HG03575 (cell line): Measurements from ENCODE around the gene KRI1.

Source experiments
- ATAC-seq: cut with Tn5 transposase; IDR thresholded peaks from one replicate; pipeline ENCODE4 v1.9.1; 2021; ENCODE audit not compliant: unreplicated experiment, insufficient number of reproducible peaks, low FRiP score; ENCODE audit errors: extremely low read depth

KRI1 gene

DNA sequence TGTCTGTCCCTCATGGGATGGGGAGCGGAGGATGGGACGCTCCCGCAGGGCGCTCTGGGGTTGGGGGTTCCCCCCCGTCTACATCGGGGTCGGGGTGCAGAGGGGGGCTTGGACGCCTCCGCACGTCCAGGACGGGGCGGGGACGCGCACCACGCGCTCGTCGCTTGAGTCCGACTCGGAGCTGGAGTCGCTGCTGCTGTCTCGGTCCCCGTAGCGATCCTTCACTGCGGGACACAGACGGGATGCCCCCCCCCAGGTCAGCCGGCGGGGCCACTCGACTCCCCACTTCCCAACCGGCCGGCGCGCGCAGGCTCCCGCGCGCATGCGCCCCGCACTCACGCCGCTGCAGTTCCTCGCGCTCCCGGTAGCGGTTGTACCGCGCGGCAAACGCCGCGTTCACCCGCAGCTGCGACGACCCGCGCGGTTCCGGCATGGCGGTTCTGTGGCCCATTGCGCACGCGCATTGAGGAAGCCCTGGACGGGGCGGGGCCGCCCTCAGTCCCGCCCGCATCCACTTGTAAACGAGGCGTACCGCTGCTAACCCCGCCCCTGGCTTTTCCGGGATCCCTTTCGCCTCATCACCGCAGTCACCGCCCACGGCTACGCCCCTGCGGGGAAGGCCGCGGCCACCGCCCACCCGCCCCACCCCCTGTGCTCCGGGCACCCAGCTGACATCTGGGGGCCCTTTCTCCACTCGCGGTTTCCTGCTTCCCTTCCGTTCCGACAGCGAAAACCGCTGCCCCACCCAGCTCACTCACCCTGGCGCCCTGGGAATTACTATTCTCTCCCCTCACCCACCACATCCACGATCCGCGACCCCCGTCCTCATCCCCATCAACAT, at the start of gene KRI1:
TSS of gene KRI1 (minus strand) at position 444 of the 841 bp plus-strand sequence. CDS start at position 433, 11 bp downstream.
- ATAC-seq, result no peak

DNA sequence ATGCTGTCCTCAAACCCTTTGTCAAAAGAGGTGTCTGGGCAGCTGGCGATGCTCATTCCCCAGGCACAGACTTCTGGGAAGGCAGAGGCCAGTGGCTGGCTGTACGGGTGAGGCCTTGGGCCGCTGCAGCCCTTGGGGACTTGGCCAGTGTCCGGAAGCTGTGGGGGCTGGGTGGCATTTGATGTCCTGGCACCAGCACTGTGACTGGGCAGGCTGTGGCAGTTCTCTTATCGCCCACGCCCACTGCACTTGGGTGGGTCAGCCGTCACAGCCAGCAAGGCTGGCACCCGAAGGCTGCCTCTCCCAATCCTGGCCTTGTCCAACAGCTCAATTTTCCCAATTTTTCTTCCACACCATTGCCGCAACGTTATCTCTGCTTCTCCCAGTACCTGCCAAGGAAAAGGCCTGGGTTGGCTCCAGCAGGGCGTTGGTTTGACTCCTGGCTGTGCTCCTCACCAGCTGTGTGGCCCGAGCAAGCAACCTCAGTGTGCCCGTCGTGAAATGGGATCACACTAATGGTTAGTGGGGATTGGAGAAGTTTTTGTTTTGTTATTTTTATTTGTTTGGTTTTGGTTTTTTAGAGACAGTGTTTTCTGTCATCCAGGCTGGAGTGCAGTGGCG, 46.8 kb upstream of the KRI1 start:
- no peak for ATAC-seq

DNA sequence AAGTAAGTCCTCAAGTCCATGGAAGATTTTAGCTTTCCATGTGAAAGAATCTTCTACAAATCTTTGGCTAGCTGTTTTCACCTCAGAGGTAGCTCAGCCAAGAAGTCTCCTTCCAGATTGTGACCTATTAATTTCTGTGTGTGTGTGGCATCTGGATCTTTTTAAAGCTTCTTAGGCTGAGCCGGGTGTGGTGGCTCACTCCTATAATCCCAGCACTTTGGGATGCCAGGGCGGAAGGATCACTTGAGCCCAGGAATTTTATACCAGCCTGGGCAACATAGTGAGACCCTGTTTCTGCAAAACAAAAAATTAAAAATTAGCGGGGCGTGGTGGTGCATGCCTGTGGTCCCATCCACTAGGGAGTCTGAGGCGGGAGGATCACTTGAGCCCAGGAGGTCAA, 46.1 kb upstream of the KRI1 start:
- no peak for ATAC-seq

DNA sequence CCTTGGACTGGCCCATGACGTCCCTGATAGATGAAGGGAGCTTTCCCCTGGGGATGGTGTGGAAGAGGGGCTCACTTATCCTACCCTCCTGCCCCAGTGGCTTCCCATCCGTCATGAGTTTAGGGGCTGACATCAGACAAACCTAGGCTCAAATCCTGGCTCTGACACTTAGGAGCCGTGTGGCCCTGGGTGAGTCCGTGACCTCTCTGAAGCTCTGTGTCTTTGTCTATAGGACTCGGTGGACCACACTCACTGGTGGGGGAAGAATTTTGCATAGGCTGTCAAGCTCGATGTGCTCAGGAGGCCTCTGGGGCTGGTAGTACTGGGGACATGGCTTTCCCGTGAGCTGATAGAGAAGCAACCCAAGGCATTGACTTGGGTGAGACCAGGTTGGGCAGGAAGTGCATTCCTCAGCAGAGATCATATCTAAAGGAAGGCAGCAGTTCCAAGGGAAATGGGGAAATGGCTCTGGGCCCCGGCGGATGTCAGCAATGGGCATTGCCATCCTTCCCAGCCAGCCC, 38.7 kb upstream of the KRI1 start:
- ATAC-seq, result no peak

DNA sequence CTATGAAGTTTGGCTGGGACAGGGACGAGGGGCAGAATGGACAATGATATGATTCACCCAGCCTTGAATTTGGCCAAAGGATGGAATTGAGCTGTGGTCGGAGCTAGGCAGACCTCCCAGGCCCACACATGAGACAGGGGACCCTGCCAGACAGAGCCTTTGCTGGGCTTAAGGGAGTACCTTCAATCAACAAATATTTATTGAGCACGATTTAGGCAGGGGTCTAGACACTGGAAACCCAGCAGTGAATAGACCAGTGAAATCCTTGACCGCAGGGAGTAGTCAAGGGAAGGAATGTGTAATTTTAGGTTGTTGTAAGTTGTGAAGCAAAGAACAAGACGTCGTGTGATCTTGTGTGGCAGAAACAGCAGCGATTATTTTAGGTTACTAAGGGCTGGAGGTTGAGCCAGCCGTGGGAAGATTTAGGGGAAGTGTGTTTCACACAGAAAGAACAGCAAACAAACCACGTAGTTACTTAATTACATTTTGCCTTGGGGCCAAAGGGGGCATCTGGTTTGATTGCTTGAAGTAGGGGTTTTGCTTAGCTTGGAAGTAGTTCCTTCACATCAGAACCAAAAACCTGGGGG, 38.2 kb upstream of the KRI1 start:
- ATAC-seq, result no peak

DNA sequence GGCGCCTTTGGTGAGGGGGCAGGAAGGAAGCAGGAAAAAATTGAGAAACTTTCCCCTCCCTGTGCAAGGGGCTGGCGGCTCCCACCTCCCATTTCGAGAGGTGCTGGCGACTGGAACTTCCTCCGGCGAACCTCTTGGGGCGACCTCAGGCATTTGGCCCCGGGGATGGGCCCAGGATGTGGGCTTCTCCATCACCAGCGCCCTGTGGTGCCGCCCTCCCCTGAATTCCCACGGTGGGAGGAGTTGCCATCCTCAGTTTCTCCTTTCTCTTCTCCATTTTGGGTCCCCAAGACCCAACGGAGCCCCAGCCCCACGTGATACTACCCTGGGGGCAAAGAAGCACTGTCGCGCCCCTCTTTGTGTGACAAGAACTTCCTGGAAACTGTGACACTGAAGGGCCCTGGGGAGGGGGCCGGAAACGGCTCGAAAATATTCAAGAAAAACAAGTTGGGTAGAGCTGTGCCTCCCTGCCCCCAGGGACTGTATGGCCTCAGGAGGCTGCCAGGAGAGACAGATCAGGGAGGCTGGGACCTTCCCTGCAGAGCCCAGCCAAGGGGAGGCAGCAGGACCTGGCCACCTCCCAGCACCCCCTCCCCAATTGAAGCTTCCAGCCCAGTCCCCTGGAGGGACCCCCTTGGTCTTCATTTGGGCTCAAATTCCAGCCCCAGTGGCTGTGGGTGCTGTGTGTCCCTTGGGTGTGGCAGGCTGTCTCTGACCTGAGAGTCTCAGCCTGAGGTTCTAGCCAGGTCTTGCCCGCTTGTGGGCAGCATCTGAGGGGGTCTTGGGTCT, 37.5 kb upstream of the KRI1 start:
- no peak for ATAC-seq

DNA sequence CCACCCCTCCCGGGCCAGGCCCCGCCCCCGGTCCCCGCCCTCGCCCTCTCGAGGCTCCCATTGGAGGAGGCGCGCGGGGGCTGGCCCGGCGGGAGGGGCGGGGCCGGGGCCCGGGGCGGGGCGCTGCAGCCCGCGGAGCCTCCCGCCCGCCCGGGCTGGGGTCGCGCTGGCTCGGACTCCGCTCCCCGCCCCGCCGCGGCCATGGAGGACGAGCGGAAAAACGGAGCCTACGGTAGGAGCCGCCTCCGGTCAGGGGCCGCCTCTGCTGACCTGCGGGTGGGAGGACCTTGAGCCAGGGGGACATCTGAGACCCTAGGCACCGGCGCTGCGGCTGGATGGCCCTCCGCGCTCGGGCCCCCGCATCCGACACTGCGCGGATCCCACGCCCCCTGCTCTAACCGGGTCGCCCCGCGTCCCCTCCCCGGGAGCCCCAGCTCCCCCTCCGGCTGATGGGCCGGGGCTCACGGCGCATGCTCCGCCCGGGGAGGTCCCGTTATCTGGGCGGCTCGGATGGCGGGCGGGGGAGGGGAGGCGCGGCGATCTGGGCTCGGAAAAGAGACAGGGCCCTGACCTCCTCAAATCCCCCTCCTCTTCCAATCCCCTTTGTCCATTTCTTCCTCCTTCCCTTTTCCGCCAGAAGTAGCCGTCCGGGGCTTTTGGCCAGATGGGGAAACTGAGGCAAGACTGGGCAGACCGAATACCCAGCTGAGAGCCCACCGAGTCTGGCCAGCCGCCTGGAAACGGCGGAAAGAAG, 36.7 kb upstream of the KRI1 start:
- no peak for ATAC-seq

DNA sequence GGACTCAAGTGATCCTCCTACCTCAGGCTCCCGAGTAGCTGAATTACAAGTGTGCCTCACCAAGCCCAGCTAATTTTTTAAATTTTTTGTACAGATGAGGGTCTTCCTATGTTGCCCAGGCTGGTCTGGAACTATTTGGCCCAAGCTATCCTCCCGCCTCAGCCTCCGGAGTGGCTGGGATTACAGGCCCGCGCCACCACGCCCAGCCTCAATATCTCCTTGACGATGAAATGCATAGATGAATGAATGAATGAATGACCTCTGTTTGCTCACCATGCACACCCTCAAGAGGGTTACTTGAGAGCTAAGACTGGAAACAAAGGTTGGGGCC, 36.2 kb upstream of the KRI1 start:
- ATAC-seq, result no peak

DNA sequence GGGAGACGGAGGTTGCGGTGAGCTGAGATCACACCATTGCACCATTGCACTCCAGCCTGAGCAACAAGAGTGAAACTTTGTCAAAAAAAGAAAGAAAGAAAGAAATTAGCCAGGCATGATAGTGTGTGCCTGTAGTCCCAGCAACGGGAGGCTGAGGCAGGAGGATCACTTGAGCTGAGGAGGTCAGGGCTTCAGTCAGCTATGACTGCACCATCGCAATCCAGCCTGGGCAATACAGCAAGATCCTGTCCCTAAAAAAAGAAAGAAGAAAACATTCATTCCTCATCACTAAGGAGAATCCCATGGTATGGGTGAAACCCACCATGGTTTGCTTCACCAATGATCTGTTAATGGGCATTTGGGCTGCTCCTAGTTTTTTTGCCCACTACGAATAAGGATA, 34.3 kb upstream of the KRI1 start:
- no peak for ATAC-seq

DNA sequence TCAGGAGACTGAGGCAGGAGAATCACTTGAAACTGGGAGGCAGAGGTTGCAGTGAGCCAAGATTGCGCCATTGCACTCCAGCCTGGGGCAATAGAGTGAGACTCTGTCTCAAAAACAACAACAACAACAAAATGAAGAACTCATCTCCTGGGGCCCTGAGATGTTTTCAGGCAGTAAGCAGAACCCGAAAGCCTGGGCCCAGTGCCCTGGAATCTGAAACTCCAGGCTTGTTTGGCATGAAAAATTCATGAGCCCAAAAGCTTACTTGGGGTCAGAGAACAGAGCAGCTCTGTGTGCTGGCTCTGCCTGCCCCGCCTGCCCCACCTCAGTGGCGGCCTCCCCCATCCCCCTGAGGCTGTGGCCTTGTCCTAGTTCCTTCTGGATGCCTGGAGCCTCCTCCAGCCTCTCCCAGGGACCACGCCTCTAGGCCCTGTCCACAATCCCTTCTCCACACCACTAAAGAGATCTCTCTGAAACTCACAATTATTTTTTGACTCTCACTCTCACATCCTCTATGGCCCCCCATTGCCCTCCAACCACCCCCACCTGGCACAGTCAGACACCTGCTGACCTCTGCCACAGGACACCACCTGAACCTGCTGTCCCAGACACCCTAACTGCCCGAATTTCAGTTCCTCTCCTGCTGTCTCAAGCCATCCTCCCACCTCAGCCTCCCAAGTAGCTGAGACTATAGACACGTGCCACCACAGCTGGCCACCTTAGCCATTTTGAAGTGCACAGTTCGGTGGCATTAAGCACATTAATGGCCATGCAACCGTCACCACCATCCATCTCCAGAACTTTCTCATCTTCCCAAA, 28.2 kb upstream of the KRI1 start:
- ATAC-seq, result no peak

DNA sequence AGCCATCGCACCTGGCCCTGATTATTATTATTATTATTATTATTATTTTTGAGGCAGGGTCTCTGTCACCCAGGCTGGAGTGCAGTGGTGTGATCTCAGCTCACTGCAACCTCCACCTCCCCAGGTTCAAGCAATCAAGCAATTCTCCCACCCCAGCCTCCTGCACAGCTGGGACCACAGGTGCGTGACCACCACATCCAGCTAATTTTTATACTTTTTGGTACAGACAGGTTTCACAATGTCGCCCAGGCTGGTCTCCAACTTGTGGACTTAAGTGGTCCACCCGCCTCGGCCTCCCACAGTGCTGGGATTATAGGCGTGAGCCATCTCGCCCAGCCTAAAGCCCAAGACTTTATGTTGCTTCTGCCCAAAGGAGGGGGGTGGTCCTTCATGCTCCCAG, 27.3 kb upstream of the KRI1 start:
- no peak for ATAC-seq

DNA sequence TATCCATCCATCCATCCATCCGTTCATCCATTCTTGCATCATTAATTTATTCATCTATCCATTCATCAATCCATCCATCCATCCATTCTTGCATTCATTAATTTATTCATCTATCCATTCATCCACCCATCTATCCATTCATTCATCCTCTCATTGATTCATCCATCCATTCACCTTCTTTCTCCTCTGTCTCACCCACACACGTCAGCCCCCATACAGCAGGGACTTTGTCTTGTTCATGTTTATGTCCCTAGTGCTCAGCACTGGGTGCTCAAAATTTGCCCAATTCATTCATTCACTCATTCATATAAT, 22.0 kb upstream of the KRI1 start:
- no peak for ATAC-seq

DNA sequence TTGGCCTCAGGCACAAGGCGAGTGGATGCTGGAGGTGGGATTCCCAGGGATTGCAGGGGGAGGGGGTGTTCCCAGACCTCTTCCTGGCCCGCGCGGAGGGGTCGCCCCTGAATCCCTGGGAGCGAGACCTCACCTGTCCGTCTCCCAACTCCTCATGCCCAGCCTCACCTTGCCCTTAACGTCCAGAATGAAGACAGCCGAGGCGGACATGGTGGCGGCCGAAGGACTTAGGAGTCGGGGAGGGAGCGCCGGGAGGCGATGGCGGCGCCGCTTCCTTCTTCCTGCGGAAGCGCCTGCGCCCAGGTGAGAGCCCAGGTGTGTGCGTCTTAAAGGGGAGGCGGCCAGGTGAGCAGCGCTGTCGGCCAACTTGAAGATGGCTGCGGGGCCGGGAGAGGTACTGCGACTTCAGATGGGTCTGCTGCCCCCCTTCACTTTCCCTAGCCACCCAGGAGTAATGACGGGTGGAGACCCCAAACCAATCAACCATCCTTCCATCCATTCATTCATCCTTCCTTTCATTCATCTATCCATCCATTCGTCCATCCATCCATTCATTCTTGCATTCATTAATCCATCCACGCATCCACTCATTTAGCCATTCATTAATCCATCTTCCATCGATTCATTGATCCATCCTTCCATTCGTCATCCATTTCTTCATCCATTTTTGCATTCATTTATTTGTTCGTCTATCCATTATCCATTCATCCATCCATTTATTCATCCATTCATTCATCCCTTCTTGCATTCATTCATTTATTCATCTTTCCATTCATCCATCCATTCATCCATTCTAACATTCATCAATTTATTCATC, 21.4 kb upstream of the KRI1 start, which contains the start of gene AP1M2:
TSS of gene AP1M2 (minus strand) at position 291 of the 817 bp plus-strand sequence. CDS start at position 210, 81 bp downstream.
- ATAC-seq, result no peak

DNA sequence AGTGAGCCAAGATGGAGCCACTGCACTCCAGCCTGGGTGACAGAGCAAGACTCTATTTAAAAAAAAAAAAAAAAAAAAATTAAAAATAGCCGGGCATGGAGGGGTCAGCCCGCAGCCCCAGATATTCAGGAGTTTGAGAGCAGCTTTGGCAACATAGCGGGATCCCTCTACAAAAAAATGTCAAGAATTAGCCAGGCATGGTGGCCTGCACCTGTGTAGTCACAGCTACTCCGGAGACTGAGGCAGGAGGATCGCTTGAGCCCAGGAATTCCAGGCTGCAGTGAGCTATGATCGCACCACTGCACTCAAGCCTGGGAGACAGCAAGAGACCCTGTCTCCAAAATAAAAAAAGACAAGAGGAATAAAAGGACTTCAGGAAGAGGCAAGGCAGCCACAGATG, 20.6 kb upstream of the KRI1 start:
- no peak for ATAC-seq

DNA sequence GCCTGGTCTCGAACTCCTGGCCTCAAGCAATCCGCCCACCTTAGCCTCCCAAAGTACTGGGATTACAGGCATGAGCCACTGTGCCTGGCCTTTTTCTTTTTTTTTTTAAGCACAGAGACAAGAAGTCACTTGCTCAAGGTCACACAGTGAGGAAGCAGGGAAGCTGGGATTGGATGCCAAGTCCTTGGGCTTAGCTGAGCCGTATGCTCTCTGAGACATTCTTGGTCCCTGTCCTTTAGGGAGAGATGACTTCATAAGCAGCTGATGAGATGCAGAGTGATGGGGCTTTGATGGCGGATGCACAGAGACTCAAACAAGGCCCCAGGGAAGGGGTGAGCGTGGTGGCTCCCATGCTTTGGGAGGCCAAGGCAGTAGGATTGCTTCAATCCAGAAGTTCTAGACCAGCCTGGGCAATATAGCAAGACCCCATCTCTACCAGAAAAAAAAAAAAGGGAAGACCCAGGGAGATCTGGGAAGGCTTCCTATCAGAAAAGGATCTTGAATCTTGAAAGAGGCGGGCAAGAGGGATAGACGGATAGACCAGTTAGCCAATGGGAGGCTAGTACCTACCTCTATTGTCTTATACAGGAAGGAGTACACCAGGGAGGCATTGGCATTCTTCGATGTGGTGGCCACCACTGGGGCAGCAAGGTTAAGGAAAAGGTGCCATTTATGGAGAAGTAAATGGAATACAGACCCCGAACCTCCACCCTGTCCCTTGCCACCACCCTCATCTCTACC, 17.4 kb upstream of the KRI1 start:
- ATAC-seq, result no peak

DNA sequence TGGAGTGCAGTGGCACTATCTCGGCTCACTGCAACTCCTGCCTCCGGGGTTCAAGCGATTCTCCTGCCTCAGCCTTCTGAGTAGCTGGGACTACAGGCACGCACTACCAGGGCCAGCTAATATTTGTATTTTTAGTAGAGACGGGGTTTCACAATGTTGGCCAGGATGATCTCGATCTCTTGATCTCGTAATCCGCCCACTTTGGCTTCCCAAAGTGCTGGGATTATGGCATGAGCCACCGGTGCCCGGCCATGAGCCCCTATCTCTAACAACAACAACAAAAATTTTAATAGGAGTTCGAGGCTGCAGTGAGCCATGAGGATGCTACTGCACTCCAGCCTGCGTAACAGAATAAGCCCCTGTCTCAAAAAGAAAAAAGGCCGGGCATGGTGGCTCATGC, 16.3 kb upstream of the KRI1 start:
- no peak for ATAC-seq
